Ascending aorta (tissue), 2 donors: Measurements from ENCODE around the gene DCST1. TPM values are rescaled to one million over a fixed set of nuclear protein-coding genes. Genes with fewer than 3 reads are reported as not detected.

Source experiments
- DNase-seq, 2 donors: peaks; one replicate each; pipeline ENCODE4 v3.0.0-alpha.2; 2019; ENCODE audit warnings: low spot score in 2 of 2
- H3K27ac ChIP-seq, 2 donors: fragments of 200-600 bp; sonication (generic); one replicate each; pipeline ENCODE4 v1.5.1; 2016 to 2017; ENCODE audit warnings: mild to moderate bottlenecking in 1 of 2
- H3K27me3 ChIP-seq: fragments of 200-600 bp; sonication (generic); one replicate; pipeline ENCODE4 v1.5.1; 2017
- H3K36me3 ChIP-seq, 2 donors: fragments of 200-600 bp; sonication (generic); one replicate each; pipeline ENCODE4 v1.5.1; 2016
- H3K4me1 ChIP-seq, 2 donors: fragments of 200-600 bp; sonication (generic); one replicate each; pipeline ENCODE4 v1.5.1; 2016 to 2017; ENCODE audit warnings: mild to moderate bottlenecking in 1 of 2
- H3K4me3 ChIP-seq, 2 donors: fragments of 200-600 bp; sonication (generic); one replicate each; pipeline ENCODE4 v1.5.1; 2016 to 2017; ENCODE audit warnings: mild to moderate bottlenecking in 1 of 2
- H3K9me3 ChIP-seq, 2 donors: fragments of 200-600 bp; sonication (generic); one replicate each; pipeline ENCODE4 v1.5.1; 2016
- intact Hi-C: fragments of 100-400 bp; cut with DNase I; formaldehyde crosslinking; loops from one replicate; pipeline ENCODE4 v1.15.1; 2023
- total RNA-seq: library from RNA; depleted of rRNA; stranded (reverse); fragments of >200 nt; gene quantifications from one replicate; pipeline ENCODE4 v1.1.0, GENCODE V29; 2016
- TF ChIP-seq, protein P1 (sequence below), 3 experiments: fragments of 200-600 bp in 2 of 3; fragments of 450-650 bp in 1 of 3; sonication (generic) in 2 of 3; IDR thresholded peaks; one replicate each; pipeline ENCODE4 v1.5.1; 2016 to 2019; ENCODE audit warnings: antibody characterized with exemption in 3 of 3, mild to moderate bottlenecking in 1 of 3, moderate library complexity in 1 of 3

Gene DCST1
- total RNA-seq, 1 donor from 2014 or later, result not detected

DNA sequence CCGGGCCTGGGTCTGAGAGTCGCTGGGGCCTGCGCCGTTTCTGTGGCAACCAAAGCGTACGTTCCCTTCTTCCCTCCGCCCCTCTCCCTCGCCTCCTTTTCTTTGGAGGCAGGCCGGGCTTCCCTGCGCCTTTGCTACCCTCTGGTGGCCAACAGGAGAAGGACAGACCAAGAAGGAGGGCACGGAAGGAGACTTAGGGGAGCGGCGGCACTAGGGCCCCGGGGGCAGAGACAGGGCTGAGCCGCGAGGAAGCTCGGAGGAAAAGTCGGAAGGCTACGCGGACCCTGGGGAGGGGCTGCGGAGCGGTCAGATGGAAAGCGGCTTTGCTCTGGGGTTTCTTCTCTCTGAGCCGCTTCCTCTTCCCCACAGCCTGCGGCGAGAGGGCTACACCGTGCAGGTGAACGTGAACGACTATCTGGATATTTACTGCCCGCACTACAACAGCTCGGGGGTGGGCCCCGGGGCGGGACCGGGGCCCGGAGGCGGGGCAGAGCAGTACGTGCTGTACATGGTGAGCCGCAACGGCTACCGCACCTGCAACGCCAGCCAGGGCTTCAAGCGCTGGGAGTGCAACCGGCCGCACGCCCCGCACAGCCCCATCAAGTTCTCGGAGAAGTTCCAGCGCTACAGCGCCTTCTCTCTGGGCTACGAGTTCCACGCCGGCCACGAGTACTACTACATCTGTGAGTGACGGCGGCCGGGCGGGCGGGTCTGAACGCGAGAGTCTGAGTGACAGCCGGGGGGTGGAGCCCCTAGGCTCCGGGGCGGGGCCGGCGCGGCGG, 51.3 kb downstream of the DCST1 start:
- peak; percentile 77 to 96 for DNase-seq
- TF ChIP-seq, protein P1, sequence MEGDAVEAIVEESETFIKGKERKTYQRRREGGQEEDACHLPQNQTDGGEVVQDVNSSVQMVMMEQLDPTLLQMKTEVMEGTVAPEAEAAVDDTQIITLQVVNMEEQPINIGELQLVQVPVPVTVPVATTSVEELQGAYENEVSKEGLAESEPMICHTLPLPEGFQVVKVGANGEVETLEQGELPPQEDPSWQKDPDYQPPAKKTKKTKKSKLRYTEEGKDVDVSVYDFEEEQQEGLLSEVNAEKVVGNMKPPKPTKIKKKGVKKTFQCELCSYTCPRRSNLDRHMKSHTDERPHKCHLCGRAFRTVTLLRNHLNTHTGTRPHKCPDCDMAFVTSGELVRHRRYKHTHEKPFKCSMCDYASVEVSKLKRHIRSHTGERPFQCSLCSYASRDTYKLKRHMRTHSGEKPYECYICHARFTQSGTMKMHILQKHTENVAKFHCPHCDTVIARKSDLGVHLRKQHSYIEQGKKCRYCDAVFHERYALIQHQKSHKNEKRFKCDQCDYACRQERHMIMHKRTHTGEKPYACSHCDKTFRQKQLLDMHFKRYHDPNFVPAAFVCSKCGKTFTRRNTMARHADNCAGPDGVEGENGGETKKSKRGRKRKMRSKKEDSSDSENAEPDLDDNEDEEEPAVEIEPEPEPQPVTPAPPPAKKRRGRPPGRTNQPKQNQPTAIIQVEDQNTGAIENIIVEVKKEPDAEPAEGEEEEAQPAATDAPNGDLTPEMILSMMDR (IDR thresholded peaks at IDR 0.05), result peak; percentile 93 to 98 (median 94)
- Histone ChIP-seq H3K27me3 (peaks cover 40% of the 10 kb centered on the region), H3K4me3 (peak overlapping the region; percentile 66 to 81), H3K4me1 (peaks cover 24 to 33% of the 10 kb centered on the region in 2 donors), H3K36me3 (no peaks in the 10 kb centered on the region), H3K9me3 (no peaks in the 10 kb centered on the region), H3K27ac (peak overlapping the region; percentile 79 to 83)
- intact Hi-C loops, result loop anchor here (1.0 to 2.0 kb wide), 5 partner anchors 22 to 526 kb away; partner anchors contain the start of genes ADAM15, EFNA4 and UBE2Q1

DNA sequence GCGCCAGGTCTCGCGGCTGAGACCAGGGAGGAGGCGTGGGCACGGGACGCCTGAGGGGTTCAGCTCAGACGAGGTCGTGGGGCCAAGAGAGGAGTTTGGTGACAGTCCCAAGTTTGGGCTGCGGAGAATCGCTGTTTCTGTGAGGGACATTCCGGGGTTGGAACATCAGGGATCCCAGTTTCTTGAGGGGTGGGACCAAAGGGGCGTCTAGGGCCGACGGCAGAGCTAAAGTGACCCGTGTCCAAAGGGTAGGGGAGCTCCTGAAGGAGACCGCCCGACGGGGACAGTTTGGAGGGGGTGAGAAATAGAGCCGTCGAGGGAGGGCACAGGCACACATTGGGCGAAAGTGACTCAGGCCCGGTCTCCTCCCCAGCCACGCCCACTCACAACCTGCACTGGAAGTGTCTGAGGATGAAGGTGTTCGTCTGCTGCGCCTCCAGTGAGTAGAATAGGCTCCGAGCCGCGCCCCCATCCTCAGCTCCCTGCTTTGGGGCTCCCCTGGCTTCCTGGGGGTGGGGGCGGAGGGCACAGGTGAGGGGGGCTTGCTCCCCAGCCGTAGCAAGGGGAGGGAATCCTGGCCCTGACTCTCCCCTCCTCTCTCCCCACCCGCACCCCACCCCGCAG, 52.0 kb downstream of the DCST1 start:
- no peaks in the 10 kb centered on the region for H3K9me3 ChIP-seq
- peak overlapping the region; percentile 79 to 83 for H3K27ac ChIP-seq
- peak; percentile 56 to 88 for DNase-seq
- no peaks in the 10 kb centered on the region for H3K36me3 ChIP-seq
- peaks cover 34% of the 10 kb centered on the region for H3K27me3 ChIP-seq
- peak overlapping the region; percentile 66 to 81 for H3K4me3 ChIP-seq
- peaks cover 18 to 26% of the 10 kb centered on the region in 2 donors for H3K4me1 ChIP-seq
- intact Hi-C loops, result loop anchor here (1.0 to 2.0 kb wide), 4 partner anchors 22 to 527 kb away; partner anchors contain the start of genes ADAM15, EFNA4 and UBE2Q1
- TF ChIP-seq, protein P1 (IDR thresholded peaks at IDR 0.05), result no peak

DNA sequence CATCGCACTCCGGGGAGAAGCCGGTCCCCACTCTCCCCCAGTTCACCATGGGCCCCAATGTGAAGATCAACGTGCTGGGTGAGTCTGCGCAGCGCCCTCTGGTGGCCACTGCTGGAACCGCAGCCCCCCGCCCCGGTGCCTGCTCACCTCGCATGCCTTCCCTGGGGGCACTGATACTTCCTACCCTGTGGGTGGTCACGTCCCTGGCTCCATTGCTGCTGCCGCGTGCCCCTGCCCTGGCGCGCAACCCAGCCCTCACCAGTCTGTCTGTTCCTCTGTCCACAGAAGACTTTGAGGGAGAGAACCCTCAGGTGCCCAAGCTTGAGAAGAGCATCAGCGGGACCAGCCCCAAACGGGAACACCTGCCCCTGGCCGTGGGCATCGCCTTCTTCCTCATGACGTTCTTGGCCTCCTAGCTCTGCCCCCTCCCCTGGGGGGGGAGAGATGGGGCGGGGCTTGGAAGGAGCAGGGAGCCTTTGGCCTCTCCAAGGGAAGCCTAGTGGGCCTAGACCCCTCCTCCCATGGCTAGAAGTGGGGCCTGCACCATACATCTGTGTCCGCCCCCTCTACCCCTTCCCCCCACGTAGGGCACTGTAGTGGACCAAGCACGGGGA, 52.6 kb downstream of the DCST1 start:
- intact Hi-C loops, result no loop called here
- TF ChIP-seq, protein P1 (IDR thresholded peaks at IDR 0.05), result peak; percentile 91 to 100 (median 99)
- Histone ChIP-seq H3K27ac (no peak overlapping the region), H3K4me3 (peak overlapping the region; percentile 66 to 81), H3K27me3 (peaks cover 28% of the 10 kb centered on the region), H3K36me3 (no peaks in the 10 kb centered on the region), H3K9me3 (no peaks in the 10 kb centered on the region), H3K4me1 (peaks cover 13 to 20% of the 10 kb centered on the region in 2 donors)
- peak in 1 of 2 donors; percentile 87 for DNase-seq

DNA sequence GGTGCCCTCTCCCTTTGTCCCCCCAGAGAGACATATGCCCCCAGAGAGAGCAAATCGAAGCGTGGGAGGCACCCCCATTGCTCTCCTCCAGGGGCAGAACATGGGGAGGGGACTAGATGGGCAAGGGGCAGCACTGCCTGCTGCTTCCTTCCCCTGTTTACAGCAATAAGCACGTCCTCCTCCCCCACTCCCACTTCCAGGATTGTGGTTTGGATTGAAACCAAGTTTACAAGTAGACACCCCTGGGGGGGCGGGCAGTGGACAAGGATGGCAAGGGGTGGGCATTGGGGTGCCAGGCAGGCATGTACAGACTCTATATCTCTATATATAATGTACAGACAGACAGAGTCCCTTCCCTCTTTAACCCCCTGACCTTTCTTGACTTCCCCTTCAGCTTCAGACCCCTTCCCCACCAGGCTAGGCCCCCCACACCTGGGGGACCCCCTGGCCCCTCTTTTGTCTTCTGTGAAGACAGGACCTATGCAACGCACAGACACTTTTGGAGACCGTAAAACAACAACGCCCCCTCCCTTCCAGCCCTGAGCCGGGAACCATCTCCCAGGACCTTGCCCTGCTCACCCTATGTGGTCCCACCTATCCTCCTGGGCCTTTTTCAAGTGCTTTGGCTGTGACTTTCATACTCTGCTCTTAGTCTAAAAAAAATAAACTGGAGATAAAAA, 53.4 kb downstream of the DCST1 start:
- Histone ChIP-seq H3K27ac (no peak overlapping the region), H3K4me1 (peaks cover 10 to 12% of the 10 kb centered on the region in 2 donors), H3K36me3 (no peaks in the 10 kb centered on the region), H3K27me3 (peaks cover 22% of the 10 kb centered on the region), H3K4me3 (no peak overlapping the region), H3K9me3 (no peaks in the 10 kb centered on the region)
- DNase-seq, result no peak
- TF ChIP-seq, protein P1 (IDR thresholded peaks at IDR 0.05), result no peak
- intact Hi-C loops, result no loop called here
